Heart left ventricle (tissue), 16 donors: ENCODE data around the gene G6PC2. TPM values are rescaled to one million over a fixed set of nuclear protein-coding genes. Genes with fewer than 3 reads are reported as not detected.

ENCODE experiments used
- ATAC-seq, 4 donors: fragments of 200-7000 bp; cut with Tn5 transposase; one replicate each; pipeline ENCODE4 v1.9.1; 2020 to 2022; ENCODE audit warnings: moderate library complexity in 4 of 4, mild to moderate bottlenecking in 3 of 4, moderate number of reproducible peaks in 1 of 4
- DNase-seq, 5 donors: peaks; one replicate each; pipeline ENCODE4 v3.0.0-alpha.2; 2020
- H3K27ac ChIP-seq, 12 donors: fragments of 200-600 bp; sonication (generic) in 4 of 12; one replicate each; pipeline versions ENCODE4 v1.5.0 to v1.8.0; 2016 to 2022; ENCODE audit warnings: mild to moderate bottlenecking in 2 of 12
- H3K27me3 ChIP-seq, 9 donors: fragments of 200-600 bp; sonication (generic) in 2 of 9; one replicate each; pipeline versions ENCODE4 v1.5.1 to v1.8.0; 2016 to 2022; ENCODE audit warnings: mild to moderate bottlenecking in 3 of 9
- H3K36me3 ChIP-seq, 9 donors: fragments of 200-600 bp; sonication (generic) in 2 of 9; one replicate each; pipeline versions ENCODE4 v1.5.0 to v1.8.0; 2018 to 2022; ENCODE audit warnings: mild to moderate bottlenecking in 2 of 9
- H3K4me1 ChIP-seq, 12 donors: fragments of 200-600 bp; sonication (generic) in 4 of 12; one replicate each; pipeline versions ENCODE4 v1.5.0 to v1.8.0; 2016 to 2022; ENCODE audit warnings: mild to moderate bottlenecking in 3 of 12
- H3K4me3 ChIP-seq, 12 donors: fragments of 200-600 bp; sonication (generic) in 4 of 12; one replicate each; pipeline versions ENCODE4 v1.5.0 to v1.8.0; 2017 to 2022; ENCODE audit warnings: mild to moderate bottlenecking in 9 of 12, moderate library complexity in 4 of 12
- H3K9me3 ChIP-seq, 12 donors: fragments of 200-600 bp; sonication (generic) in 4 of 12; one replicate each; pipeline versions ENCODE4 v1.5.0 to v1.8.0; 2016 to 2022; ENCODE audit warnings: mild to moderate bottlenecking in 1 of 12
- POLR2A ChIP-seq, 2 donors: fragments of 450-650 bp; IDR thresholded peaks; one replicate each; pipeline ENCODE4 v1.6.1; 2017; ENCODE audit warnings: antibody characterized with exemption in 2 of 2, mild to moderate bottlenecking in 2 of 2, moderate library complexity in 2 of 2
- WGBS, 4 donors: extraction: QIAGEN DNeasy Blood & Tissue Kit in 2 of 4; methylation state at CpG; one replicate each; pipeline versions ENCODE4 v1.1.5 to v1.1.7; 2013 to 2018; 5-methylcytosine and 5-hydroxymethylcytosine counted together
- intact Hi-C, 10 donors: fragments of 100-400 bp; cut with DNase I; formaldehyde crosslinking; loops; one replicate each; pipeline versions ENCODE4 v1.11.1 to v1.14.2; 2022
- polyA plus RNA-seq, 2 donors: library from polyadenylated mRNA; stranded (reverse); fragments of 200-250 nt; gene quantifications; one replicate each; pipeline ENCODE4 v1.2.3, GENCODE V29; 2013
- total RNA-seq, 9 donors: library from RNA; depleted of rRNA in 2 of 9; stranded (reverse); fragments of >200 nt in 2 of 9; fragmentation: NEBNext Ultra II Directional in 3 of 9; extraction: Animal tissue kit (Norgen Biotek cat#: 25700) in 3 of 9; gene quantifications; one replicate each; pipeline versions ENCODE4 v1.1.0 to v1.2.4, GENCODE V29; 2016 to 2023
- TF ChIP-seq, protein P1 (sequence below), 12 donors: fragments of 200-600 bp; sonication (generic) in 4 of 12; IDR thresholded peaks; one replicate each; pipeline versions ENCODE4 v1.5.0 to v1.8.0; 2018 to 2022; ENCODE audit warnings: antibody characterized with exemption in 12 of 12, mild to moderate bottlenecking in 5 of 12
- donor health status: ischemic (EF 13 %, LVEDD 7.1; RV severe dilation, severe dysfunction).
- donor health status: healthy with polysubstance abuse.
- donor health status: DM: no; HTN: yes; CAD: no.
- donor health status: DM: no; HTN: no; CAD: no.
- donor health status: ischemic (EF 25% LVEDD 6.9; RV normal size, moderate dysfunction).
- donor health status: ischemic (EF 25% LVEDD 5.7; RV mildly dilated, moderate dysfunction).
- donor health status: healthy.
- donor health status: DM: yes; HTN: yes; CAD: no.
- donor health status: ischemic (EF 35%, LVEDD 5.7; RV mildly dilated, moderate dysfunction).
- donor health status: nonischemic (EF 11% LVEDD 7.7; RV severe dilation, severe dysfunction).
- donor health status: DM: yes; HTN: yes; CAD: no.
- donor health status: PGD.
- donor health status: ischemic (EF 29% LVEDD 5.4; RV normal size, mild dysfunction).
- donor health status: nonischemic (EF 23%, LVEDD 6.1; RV moderate dilation, normal function).

G6PC2 gene
- total and polyA plus RNA-seq, 11 donors = 0.12 to 0.21 TPM; not detected in 9

DNA sequence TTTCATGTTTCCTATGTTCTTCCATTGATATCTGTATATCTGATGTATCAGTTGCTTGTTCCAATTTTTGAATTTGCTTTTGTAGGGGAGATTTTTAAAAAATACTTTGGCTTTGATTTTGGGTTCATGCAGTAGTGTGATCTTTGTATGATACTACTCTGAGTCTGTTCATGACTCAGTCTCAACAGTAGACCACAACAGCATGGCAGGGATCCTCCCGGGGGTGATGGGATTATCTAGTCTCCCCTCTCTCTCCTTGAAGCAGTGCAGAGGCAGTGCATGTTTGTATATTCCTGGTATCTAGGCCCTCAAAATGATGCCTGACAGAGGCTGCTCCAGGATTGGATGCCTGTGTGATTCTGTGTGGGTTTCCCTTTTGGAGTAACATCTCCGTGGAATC is 55.3 kb downstream of the G6PC2 start:
- ATAC-seq (no peak), DNase-seq (no peak)
- H3K27ac ChIP-seq = no peak overlapping the region
- intact Hi-C loops = no loop called here
- H3K4me1 ChIP-seq = no peaks in the 10 kb centered on the region
- H3K4me3 ChIP-seq = no peak overlapping the region
- no peak for TF ChIP-seq POLR2A (IDR thresholded peaks at IDR 0.05)
- TF ChIP-seq, protein P1, sequence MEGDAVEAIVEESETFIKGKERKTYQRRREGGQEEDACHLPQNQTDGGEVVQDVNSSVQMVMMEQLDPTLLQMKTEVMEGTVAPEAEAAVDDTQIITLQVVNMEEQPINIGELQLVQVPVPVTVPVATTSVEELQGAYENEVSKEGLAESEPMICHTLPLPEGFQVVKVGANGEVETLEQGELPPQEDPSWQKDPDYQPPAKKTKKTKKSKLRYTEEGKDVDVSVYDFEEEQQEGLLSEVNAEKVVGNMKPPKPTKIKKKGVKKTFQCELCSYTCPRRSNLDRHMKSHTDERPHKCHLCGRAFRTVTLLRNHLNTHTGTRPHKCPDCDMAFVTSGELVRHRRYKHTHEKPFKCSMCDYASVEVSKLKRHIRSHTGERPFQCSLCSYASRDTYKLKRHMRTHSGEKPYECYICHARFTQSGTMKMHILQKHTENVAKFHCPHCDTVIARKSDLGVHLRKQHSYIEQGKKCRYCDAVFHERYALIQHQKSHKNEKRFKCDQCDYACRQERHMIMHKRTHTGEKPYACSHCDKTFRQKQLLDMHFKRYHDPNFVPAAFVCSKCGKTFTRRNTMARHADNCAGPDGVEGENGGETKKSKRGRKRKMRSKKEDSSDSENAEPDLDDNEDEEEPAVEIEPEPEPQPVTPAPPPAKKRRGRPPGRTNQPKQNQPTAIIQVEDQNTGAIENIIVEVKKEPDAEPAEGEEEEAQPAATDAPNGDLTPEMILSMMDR (IDR thresholded peaks at IDR 0.05) = no peak
- peaks cover 0 to 20% (median 6%) of the 10 kb centered on the region in 12 donors for H3K9me3 ChIP-seq
- H3K36me3 ChIP-seq = no peaks in the 10 kb centered on the region
- 78 to 96% (median 92%) methylated on average over 2 of the region's 2 CpGs for WGBS, 4 donors
- no peaks in the 10 kb centered on the region for H3K27me3 ChIP-seq

Other genes starting within 250 kb of the G6PC2 start
- gene NOSTRIN, start 98.7 kb upstream of the G6PC2 start, total RNA-seq = 10 to 100 TPM in 5 of 9 donors, 1 to 10 TPM in 4; 8.2 to 19.1 (median 10.1) TPM
- 10 to 100 TPM in 1 of 2 donors, 1 to 10 TPM in 1; 8.6 to 18.4 TPM for gene NOSTRIN, start 98.7 kb upstream of the G6PC2 start, polyA plus RNA-seq
- 1 to 10 TPM in 2 of 9 donors, under 1 TPM in 3, not detected in 4; 0.40 to 3.8 (median 0.79) TPM for gene SPC25, start 10.9 kb upstream of the G6PC2 start, total RNA-seq
- gene SPC25, start 10.9 kb upstream of the G6PC2 start, polyA plus RNA-seq = under 1 TPM in 1 of 2 donors, not detected in 1; 0.14 TPM
- under 1 TPM in 4 of 9 donors, not detected in 5; 0.05 to 0.09 (median 0.09) TPM for gene ABCB11, start 130.0 kb downstream of the G6PC2 start, total RNA-seq
- under 1 TPM in 1 of 2 donors, not detected in 1; 0.10 TPM for gene ABCB11, start 130.0 kb downstream of the G6PC2 start, polyA plus RNA-seq
- gene DHRS9, start 168.3 kb downstream of the G6PC2 start, total RNA-seq = 10 to 100 TPM in 1 of 9 donors, 1 to 10 TPM in 7, under 1 TPM in 1; 0.81 to 24.8 (median 1.9) TPM
- 10 to 100 TPM in 1 of 2 donors, 1 to 10 TPM in 1; 1.7 to 30.9 TPM for gene DHRS9, start 168.3 kb downstream of the G6PC2 start, polyA plus RNA-seq